Left ventricle myocardium inferior (tissue), 1 donor: ENCODE results near the gene CD300E. TPM values are rescaled to one million over a fixed set of nuclear protein-coding genes. Genes with fewer than 3 reads are reported as not detected.

Experiments used
- DNase-seq: peaks from one replicate; pipeline ENCODE4 v3.0.0-alpha.2; 2020
- H3K27ac ChIP-seq: fragments of 200-600 bp; replicated peaks from 2 replicates; pipeline ENCODE4 v1.8.0; 2021
- H3K27me3 ChIP-seq: fragments of 200-600 bp; 2 replicates; pipeline ENCODE4 v1.8.0; 2021; ENCODE audit warnings: low read depth
- H3K36me3 ChIP-seq: fragments of 200-600 bp; 2 replicates; pipeline ENCODE4 v1.8.0; 2021
- H3K4me1 ChIP-seq: fragments of 200-600 bp; 2 replicates; pipeline ENCODE4 v1.8.0; 2021
- H3K4me3 ChIP-seq: fragments of 200-600 bp; 2 replicates; pipeline ENCODE4 v1.8.0; 2021; ENCODE audit warnings: mild to moderate bottlenecking, moderate library complexity
- H3K9me3 ChIP-seq: fragments of 200-600 bp; replicated peaks from 2 replicates; pipeline ENCODE4 v1.8.0; 2021
- intact Hi-C: fragments of 100-400 bp; cut with micrococcal nuclease; formaldehyde crosslinking; loops from one replicate; pipeline ENCODE4 v1.11.0; 2022
- total RNA-seq: library from RNA; stranded (reverse); fragmentation: NEBNext Ultra II Directional; extraction: Animal tissue kit (Norgen Biotek cat#: 25700); gene quantifications from one replicate; pipeline ENCODE4 v1.2.1, GENCODE V29; 2021
- TF ChIP-seq, protein P1 (sequence below): fragments of 200-600 bp; IDR thresholded peaks from 2 replicates; pipeline ENCODE4 v1.8.0; 2021; ENCODE audit warnings: antibody characterized with exemption, mild to moderate bottlenecking, borderline replicate concordance
- donor health status: DM: no; HTN: yes; CAD: no; lungs with severe emphysema.

Gene CD300E
- total RNA-seq, 1 donor from 2014 or later, result 0.30 TPM

DNA sequence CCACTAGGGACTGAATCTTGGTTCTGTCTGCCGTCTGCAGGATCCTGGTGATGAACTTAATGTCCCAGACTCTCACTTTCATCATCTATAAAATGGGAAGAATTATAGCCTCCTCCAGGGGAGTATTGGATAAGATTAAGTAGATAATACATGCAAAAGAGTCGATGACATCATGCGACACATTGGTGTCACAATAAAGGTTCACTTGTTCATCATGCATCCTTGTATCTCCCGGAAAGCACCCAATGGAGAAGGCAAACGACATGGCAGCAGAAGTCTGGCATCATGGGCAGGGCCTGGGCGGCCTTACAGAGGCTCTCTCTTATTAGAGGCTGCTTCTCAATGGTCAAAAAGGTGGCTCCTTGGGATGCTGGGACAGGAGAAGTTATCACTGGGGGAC is 35.1 kb upstream of the CD300E start:
- H3K27me3 ChIP-seq, result peaks cover 87% of the 10 kb centered on the region
- TF ChIP-seq, protein P1, sequence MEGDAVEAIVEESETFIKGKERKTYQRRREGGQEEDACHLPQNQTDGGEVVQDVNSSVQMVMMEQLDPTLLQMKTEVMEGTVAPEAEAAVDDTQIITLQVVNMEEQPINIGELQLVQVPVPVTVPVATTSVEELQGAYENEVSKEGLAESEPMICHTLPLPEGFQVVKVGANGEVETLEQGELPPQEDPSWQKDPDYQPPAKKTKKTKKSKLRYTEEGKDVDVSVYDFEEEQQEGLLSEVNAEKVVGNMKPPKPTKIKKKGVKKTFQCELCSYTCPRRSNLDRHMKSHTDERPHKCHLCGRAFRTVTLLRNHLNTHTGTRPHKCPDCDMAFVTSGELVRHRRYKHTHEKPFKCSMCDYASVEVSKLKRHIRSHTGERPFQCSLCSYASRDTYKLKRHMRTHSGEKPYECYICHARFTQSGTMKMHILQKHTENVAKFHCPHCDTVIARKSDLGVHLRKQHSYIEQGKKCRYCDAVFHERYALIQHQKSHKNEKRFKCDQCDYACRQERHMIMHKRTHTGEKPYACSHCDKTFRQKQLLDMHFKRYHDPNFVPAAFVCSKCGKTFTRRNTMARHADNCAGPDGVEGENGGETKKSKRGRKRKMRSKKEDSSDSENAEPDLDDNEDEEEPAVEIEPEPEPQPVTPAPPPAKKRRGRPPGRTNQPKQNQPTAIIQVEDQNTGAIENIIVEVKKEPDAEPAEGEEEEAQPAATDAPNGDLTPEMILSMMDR, result no peak
- intact Hi-C loops, result no loop called here
- no peak overlapping the region for H3K4me3 ChIP-seq
- H3K36me3 ChIP-seq, result no peaks in the 10 kb centered on the region
- no peaks in the 10 kb centered on the region for H3K4me1 ChIP-seq
- no peak for DNase-seq
- H3K27ac ChIP-seq, result no peak overlapping the region
- H3K9me3 ChIP-seq, result no peaks in the 10 kb centered on the region

DNA sequence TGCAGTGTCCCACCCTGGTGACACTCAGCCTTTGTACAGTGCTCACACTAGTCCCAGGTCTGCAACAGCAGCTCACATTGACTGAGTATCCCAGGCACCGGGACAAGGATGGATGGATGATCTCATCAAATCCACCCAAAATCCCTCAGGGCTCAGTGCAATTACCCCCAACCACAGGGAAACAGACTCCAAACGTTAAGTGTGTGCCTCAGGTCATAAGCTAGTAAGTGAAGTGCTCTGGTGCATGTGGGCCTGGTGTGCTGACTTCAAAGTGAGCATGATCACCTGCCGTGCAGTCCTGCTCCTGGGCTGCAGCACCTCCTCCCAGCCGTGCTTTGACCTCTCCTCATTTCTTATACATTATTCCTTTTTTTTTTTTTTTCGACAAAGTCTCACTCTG is 31.2 kb upstream of the CD300E start:
- TF ChIP-seq, protein P1, result no peak
- H3K27me3 ChIP-seq, result peaks cover 98% of the 10 kb centered on the region
- H3K9me3 ChIP-seq, result no peaks in the 10 kb centered on the region
- DNase-seq, result no peak
- H3K4me1 ChIP-seq, result no peaks in the 10 kb centered on the region
- no peak overlapping the region for H3K4me3 ChIP-seq
- intact Hi-C loops, result no loop called here
- H3K36me3 ChIP-seq, result no peaks in the 10 kb centered on the region
- no peak overlapping the region for H3K27ac ChIP-seq

DNA sequence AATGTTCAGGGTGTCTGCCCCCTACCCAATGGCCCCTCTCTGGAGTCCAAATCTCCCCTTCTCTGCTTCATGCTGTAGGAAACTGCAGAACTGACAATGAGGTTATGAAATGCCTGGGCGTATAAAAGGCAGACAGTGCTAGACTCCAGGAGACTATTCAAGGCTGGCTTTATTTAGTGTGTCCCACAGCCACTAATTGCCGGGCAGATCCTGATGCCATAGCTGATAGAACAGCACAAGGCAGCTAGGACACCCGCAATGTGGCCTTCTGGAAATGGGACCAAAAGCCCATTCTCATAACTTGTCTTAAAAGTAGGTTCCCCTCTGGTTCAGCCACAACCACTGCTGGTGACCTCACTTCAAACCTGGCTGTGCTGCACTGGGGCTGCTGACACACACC is 28.5 kb upstream of the CD300E start:
- TF ChIP-seq, protein P1, result no peak
- Histone ChIP-seq H3K4me3 (no peak overlapping the region), H3K9me3 (no peaks in the 10 kb centered on the region), H3K27ac (no peak overlapping the region), H3K4me1 (no peaks in the 10 kb centered on the region), H3K27me3 (peaks cover 97% of the 10 kb centered on the region), H3K36me3 (no peaks in the 10 kb centered on the region)
- intact Hi-C loops, result no loop called here
- no peak for DNase-seq

DNA sequence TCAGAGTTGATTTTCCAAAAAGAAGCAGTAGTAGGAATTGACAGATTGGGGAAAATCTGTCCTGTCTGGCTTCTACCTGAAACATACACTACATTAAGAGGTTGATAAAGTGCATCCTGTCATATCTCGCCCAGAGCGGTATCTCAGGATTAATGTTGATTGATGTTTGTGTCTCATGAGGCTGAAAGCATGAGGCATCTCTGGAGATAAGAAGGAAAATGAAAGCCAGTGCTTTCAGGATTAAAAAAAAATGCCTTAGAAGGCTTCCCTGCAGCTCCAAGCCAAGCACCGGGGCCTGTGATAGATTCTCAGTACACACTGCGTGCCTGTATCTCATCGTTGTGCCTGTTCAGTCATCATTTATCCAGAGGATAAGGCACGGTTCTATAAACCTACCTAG is 26.4 kb upstream of the CD300E start:
- intact Hi-C loops, result no loop called here

DNA sequence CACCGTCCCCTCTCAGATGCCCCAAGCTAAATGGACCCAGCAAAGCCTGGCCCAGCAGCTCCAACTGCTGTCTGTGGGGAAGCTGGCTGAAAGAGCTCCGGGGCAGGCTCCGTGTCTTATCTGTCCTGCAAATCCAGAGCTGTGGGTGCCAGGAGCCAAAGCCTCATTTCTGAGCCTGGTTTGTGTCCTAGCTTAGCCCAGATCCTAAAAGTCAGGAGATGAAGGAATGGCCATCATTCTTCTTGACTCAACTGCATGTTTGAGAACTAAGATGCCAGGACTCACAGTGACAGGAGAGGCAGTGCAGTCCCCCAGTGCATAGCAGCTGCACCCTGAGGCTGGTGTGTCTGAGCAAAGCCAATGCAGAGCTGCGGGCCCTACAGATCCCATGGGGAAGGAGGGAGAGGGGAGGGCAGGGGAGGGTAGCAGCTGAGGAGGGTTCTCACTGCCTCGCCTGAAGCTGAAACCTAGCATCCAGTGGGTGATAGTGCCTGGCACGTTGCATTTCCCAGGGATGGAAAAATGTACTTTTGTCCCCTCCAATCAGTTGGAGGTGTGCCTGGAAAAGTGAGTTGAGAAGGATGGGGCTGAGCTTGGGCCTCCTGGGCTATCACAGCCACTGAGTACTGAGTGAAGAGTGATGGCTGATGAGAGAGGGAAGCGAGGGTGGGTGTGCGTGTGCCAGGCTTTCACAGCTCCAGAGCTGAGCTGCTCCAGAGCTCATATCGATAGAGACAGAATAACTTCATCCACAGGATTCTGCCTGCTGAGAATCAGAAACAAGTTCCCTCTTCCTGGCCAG is 24.5 kb upstream of the CD300E start:
- H3K27me3 ChIP-seq, result peaks cover 89% of the 10 kb centered on the region
- intact Hi-C loops, result no loop called here

More for the DNA sequence above, 26.4 kb upstream of the CD300E start:
- H3K27me3 ChIP-seq, result peaks cover 91% of the 10 kb centered on the region
- no peaks in the 10 kb centered on the region for H3K4me1 ChIP-seq
- no peaks in the 10 kb centered on the region for H3K9me3 ChIP-seq
- TF ChIP-seq, protein P1, result no peak
- no peaks in the 10 kb centered on the region for H3K36me3 ChIP-seq
- DNase-seq, result no peak
- no peak overlapping the region for H3K27ac ChIP-seq
- no peak overlapping the region for H3K4me3 ChIP-seq

More for the DNA sequence above, 24.5 kb upstream of the CD300E start:
- H3K27ac ChIP-seq, result no peak overlapping the region
- TF ChIP-seq, protein P1, result no peak
- no peaks in the 10 kb centered on the region for H3K4me1 ChIP-seq
- H3K4me3 ChIP-seq, result no peak overlapping the region
- no peak for DNase-seq
- no peaks in the 10 kb centered on the region for H3K9me3 ChIP-seq
- H3K36me3 ChIP-seq, result no peaks in the 10 kb centered on the region
